H1 (cell line): ENCODE data around the gene ETS1. TPM values are rescaled to one million over a fixed set of nuclear protein-coding genes. Genes with fewer than 3 reads are reported as not detected.

ENCODE experiments used
- POLR2A ChIP-seq, 2 experiments: IDR thresholded peaks; 1 replicate in 1 of 2; 2 replicates in 1 of 2; pipeline ENCODE4 v1.6.1; 2011; ENCODE audit warnings: low read depth in 2 of 2, low read length in 2 of 2, mild to moderate bottlenecking in 2 of 2; ENCODE audit errors: control extremely low read depth in 1 of 2
- RBBP5 ChIP-seq: IDR thresholded peaks from 2 replicates; pipeline ENCODE4 v1.7.1; 2012; ENCODE audit warnings: low read depth, mild to moderate bottlenecking, inconsistent platforms, low read length, moderate library complexity, borderline replicate concordance
- polyA plus RNA-seq, 7 experiments: library from polyadenylated mRNA; depleted of rRNA in 3 of 7; stranded (reverse) in 5 of 7; unstranded in 2 of 7; fragments of >200 nt in 5 of 7; fragments of 200-250 nt in 2 of 7; gene quantifications; 1 replicate in 5 of 7; 2 replicates in 1 of 7; 4 replicates in 1 of 7; pipeline versions ENCODE4 v1.2.1 to v1.2.3, GENCODE V29; 2011 to 2013; ENCODE audit warnings: missing spikeins in 2 of 7, mixed read lengths in 2 of 7
- total RNA-seq: library from RNA; stranded (reverse); fragmentation: NEBNext Ultra II Directional; extraction: Animal tissue kit (Norgen Biotek cat#: 25700); gene quantifications from 2 replicates; pipeline ENCODE4 v1.2.1, GENCODE V29; 2021

ETS1 gene
- total and polyA plus RNA-seq, 2 of the 8 experiments (the other 6 are each of a cell fraction or from before 2014, with no cell fraction given): 10.0 to 35.3 TPM

GRCh38 chr11:128563308-128563707, 24.1 kb downstream of the ETS1 start (continued):
- TF ChIP-seq RBBP5: no peak
- no peak for TF ChIP-seq POLR2A (IDR thresholded peaks at IDR 0.05; ENCODE audit: control extremely low read depth in 1 of 2, low read depth in 2 of 2, low read length in 2 of 2)
